Measurements from ENCODE around the gene CLPSL2.

- no peak for TF ChIP-seq CTCF (IDR thresholded peaks at IDR 0.05)
- no peak for TF ChIP-seq POLR2A (IDR thresholded peaks at IDR 0.05)
Observed at GRCh38 chr6:35733633-35734032, 42.8 kb upstream of the CLPSL2 start.

All from lower leg skin (tissue), 3 donors.